Activated CD4-positive, alpha-beta memory T cell treated with anti-CD3 and anti-CD28 coated beads, Interleukin-2, amount 10 ng/mL, durations not matched to agents 7 days and 5 days (primary cell): ENCODE data around the gene ARSI. TPM values are rescaled to one million over a fixed set of nuclear protein-coding genes. Genes with fewer than 3 reads are reported as not detected.

Experiments used
- CTCF ChIA-PET: fragments of 350-600 bp; sonication (Branson Sonifier 250); formaldehyde crosslinking; loops from one replicate; lab custom pipeline; 2021; ENCODE audit warnings: antibody characterized with exemption, inconsistent platforms; lab: Charles Lee
- POLR2A ChIA-PET: fragments of 350-600 bp; sonication (Branson Sonifier 250); formaldehyde crosslinking; loops from one replicate; lab custom pipeline; 2021; ENCODE audit warnings: antibody characterized with exemption; lab: Charles Lee
- DNase-seq: peaks from one replicate; pipeline ENCODE4 v3.0.0-alpha.2; 2020
- H3K27ac Mint-ChIP-seq: one replicate; pipeline ENCODE4 v1.8.0; 2021; ENCODE audit warnings: mild to moderate bottlenecking, mixed read lengths
- H3K27me3 Mint-ChIP-seq: one replicate; pipeline ENCODE4 v1.8.0; 2021; ENCODE audit warnings: mixed read lengths
- H3K36me3 Mint-ChIP-seq: one replicate; pipeline ENCODE4 v1.8.0; 2021; ENCODE audit warnings: low read depth, mixed read lengths
- H3K4me1 Mint-ChIP-seq: one replicate; pipeline ENCODE4 v1.8.0; 2021; ENCODE audit warnings: mixed read lengths
- H3K4me3 Mint-ChIP-seq: one replicate; pipeline ENCODE4 v1.8.0; 2021; ENCODE audit warnings: mild to moderate bottlenecking, mixed read lengths
- H3K9me3 Mint-ChIP-seq: one replicate; pipeline ENCODE4 v1.8.0; 2021; ENCODE audit warnings: mixed read lengths
- total RNA-seq, 2 experiments: library from RNA; stranded (reverse); gene quantifications; one replicate each; pipeline ENCODE4 v1.2.3, GENCODE V29; 2021

The ARSI gene
- total RNA-seq, 2 experiments from 2014 or later = not detected

GRCh38 chr5:150262502-150262901, 40.2 kb downstream of the ARSI start:
- Mint-ChIP-seq H3K27ac (no peak overlapping the region), H3K4me1 (no peaks in the 10 kb centered on the region), H3K36me3 (no peaks in the 10 kb centered on the region), H3K4me3 (no peak overlapping the region), H3K9me3 (no peaks in the 10 kb centered on the region), H3K27me3 (peaks cover 10% of the 10 kb centered on the region)
- DNase-seq = no peak
- POLR2A ChIA-PET = no interaction called here
- CTCF ChIA-PET = interaction anchor here (0.7 kb wide), 1 partner anchor 207 kb away, joined by 3 read pairs; no protein-coding TSS in a partner anchor

GRCh38 chr5:150261231-150261630, 41.5 kb downstream of the ARSI start:
- POLR2A ChIA-PET = no interaction called here
- Mint-ChIP-seq H3K36me3 (no peaks in the 10 kb centered on the region), H3K4me1 (no peaks in the 10 kb centered on the region), H3K27me3 (peaks cover 10% of the 10 kb centered on the region), H3K4me3 (no peak overlapping the region), H3K9me3 (no peaks in the 10 kb centered on the region), H3K27ac (no peak overlapping the region)
- CTCF ChIA-PET = no interaction called here
- DNase-seq = no peak

- Mint-ChIP-seq H3K4me1 (no peaks in the 10 kb centered on the region), H3K27me3 (peaks cover 6% of the 10 kb centered on the region), H3K27ac (no peak overlapping the region), H3K9me3 (no peaks in the 10 kb centered on the region), H3K4me3 (no peak overlapping the region), H3K36me3 (no peaks in the 10 kb centered on the region)
- no peak for DNase-seq
- POLR2A ChIA-PET = no interaction called here
- CTCF ChIA-PET = no interaction called here
Observed at GRCh38 chr5:150258130-150258529, 44.6 kb downstream of the ARSI start.

- ChIA-PET POLR2A (no interaction called here), CTCF (no interaction called here)
- H3K4me1 Mint-ChIP-seq = no peaks in the 10 kb centered on the region
- H3K4me3 Mint-ChIP-seq = no peak overlapping the region
- H3K27me3 Mint-ChIP-seq = peaks cover 6% of the 10 kb centered on the region
- no peaks in the 10 kb centered on the region for H3K9me3 Mint-ChIP-seq
- no peaks in the 10 kb centered on the region for H3K36me3 Mint-ChIP-seq
- no peak overlapping the region for H3K27ac Mint-ChIP-seq
- DNase-seq = no peak
Observed at GRCh38 chr5:150257424-150257823, 45.3 kb downstream of the ARSI start.

- H3K36me3 Mint-ChIP-seq = no peaks in the 10 kb centered on the region
- no peak overlapping the region for H3K27ac Mint-ChIP-seq
- POLR2A ChIA-PET = no interaction called here
- no peak for DNase-seq
- CTCF ChIA-PET = no interaction called here
- no peaks in the 10 kb centered on the region for H3K9me3 Mint-ChIP-seq
- H3K27me3 Mint-ChIP-seq = peaks cover 2% of the 10 kb centered on the region
- no peak overlapping the region for H3K4me3 Mint-ChIP-seq
- no peaks in the 10 kb centered on the region for H3K4me1 Mint-ChIP-seq
Observed at GRCh38 chr5:150256410-150257064, 46.2 kb downstream of the ARSI start.

- ChIA-PET CTCF (no interaction called here), POLR2A (no interaction called here)
- Mint-ChIP-seq H3K36me3 (no peaks in the 10 kb centered on the region), H3K27ac (no peak overlapping the region), H3K4me1 (no peaks in the 10 kb centered on the region), H3K4me3 (no peak overlapping the region), H3K27me3 (peaks cover 2% of the 10 kb centered on the region), H3K9me3 (no peaks in the 10 kb centered on the region)
- DNase-seq = no peak
Observed at GRCh38 chr5:150255659-150256409, 46.9 kb downstream of the ARSI start.

- Mint-ChIP-seq H3K36me3 (no peaks in the 10 kb centered on the region), H3K9me3 (no peaks in the 10 kb centered on the region), H3K27ac (no peak overlapping the region), H3K27me3 (peaks cover 2% of the 10 kb centered on the region), H3K4me1 (no peaks in the 10 kb centered on the region), H3K4me3 (no peak overlapping the region)
- POLR2A ChIA-PET = no interaction called here
- DNase-seq = no peak
- CTCF ChIA-PET = no interaction called here
Observed at GRCh38 chr5:150254774-150255173, 47.9 kb downstream of the ARSI start.

- Mint-ChIP-seq H3K4me1 (no peaks in the 10 kb centered on the region), H3K27ac (no peak overlapping the region), H3K27me3 (peaks cover 2% of the 10 kb centered on the region), H3K9me3 (no peaks in the 10 kb centered on the region), H3K4me3 (no peak overlapping the region), H3K36me3 (no peaks in the 10 kb centered on the region)
- POLR2A ChIA-PET = no interaction called here
- DNase-seq = no peak
- CTCF ChIA-PET = no interaction called here
Observed at GRCh38 chr5:150254363-150254762, 48.3 kb downstream of the ARSI start.

GRCh38 chr5:150253416-150254208, 49.1 kb downstream of the ARSI start:
- ChIA-PET POLR2A (no interaction called here), CTCF (no interaction called here)
- Mint-ChIP-seq H3K36me3 (no peaks in the 10 kb centered on the region), H3K9me3 (no peaks in the 10 kb centered on the region), H3K27me3 (peaks cover 1% of the 10 kb centered on the region), H3K4me1 (no peaks in the 10 kb centered on the region), H3K4me3 (no peak overlapping the region), H3K27ac (no peak overlapping the region)
- no peak for DNase-seq

GRCh38 chr5:150252489-150252888, 50.2 kb downstream of the ARSI start:
- Mint-ChIP-seq H3K27me3 (no peaks in the 10 kb centered on the region), H3K9me3 (no peaks in the 10 kb centered on the region), H3K27ac (no peak overlapping the region), H3K4me3 (no peak overlapping the region), H3K4me1 (no peaks in the 10 kb centered on the region), H3K36me3 (no peaks in the 10 kb centered on the region)
- ChIA-PET POLR2A (no interaction called here), CTCF (no interaction called here)
- no peak for DNase-seq

- H3K27ac Mint-ChIP-seq = no peak overlapping the region
- no peak overlapping the region for H3K4me3 Mint-ChIP-seq
- H3K27me3 Mint-ChIP-seq = no peaks in the 10 kb centered on the region
- CTCF ChIA-PET = no interaction called here
- H3K36me3 Mint-ChIP-seq = no peaks in the 10 kb centered on the region
- H3K4me1 Mint-ChIP-seq = no peaks in the 10 kb centered on the region
- POLR2A ChIA-PET = no interaction called here
- no peak for DNase-seq
- H3K9me3 Mint-ChIP-seq = no peaks in the 10 kb centered on the region
Observed at GRCh38 chr5:150251504-150251903, 51.2 kb downstream of the ARSI start.

- H3K27ac Mint-ChIP-seq = no peak overlapping the region
- H3K36me3 Mint-ChIP-seq = no peaks in the 10 kb centered on the region
- POLR2A ChIA-PET = no interaction called here
- DNase-seq = no peak
- no peaks in the 10 kb centered on the region for H3K27me3 Mint-ChIP-seq
- CTCF ChIA-PET = interaction anchor here (0.7 kb wide), 1 partner anchor 42 kb away, joined by 3 read pairs; no protein-coding TSS in a partner anchor
- no peaks in the 10 kb centered on the region for H3K9me3 Mint-ChIP-seq
- no peaks in the 10 kb centered on the region for H3K4me1 Mint-ChIP-seq
- no peak overlapping the region for H3K4me3 Mint-ChIP-seq
Observed at GRCh38 chr5:150249744-150250143, 53.0 kb downstream of the ARSI start.

- Mint-ChIP-seq H3K9me3 (no peaks in the 10 kb centered on the region), H3K4me1 (no peaks in the 10 kb centered on the region), H3K27me3 (no peaks in the 10 kb centered on the region), H3K36me3 (no peaks in the 10 kb centered on the region), H3K4me3 (no peak overlapping the region), H3K27ac (no peak overlapping the region)
- ChIA-PET CTCF (no interaction called here), POLR2A (no interaction called here)
- no peak for DNase-seq
Observed at GRCh38 chr5:150248946-150249345, 53.8 kb downstream of the ARSI start.
